ENCODE results near the gene SCRG1.

DNA sequence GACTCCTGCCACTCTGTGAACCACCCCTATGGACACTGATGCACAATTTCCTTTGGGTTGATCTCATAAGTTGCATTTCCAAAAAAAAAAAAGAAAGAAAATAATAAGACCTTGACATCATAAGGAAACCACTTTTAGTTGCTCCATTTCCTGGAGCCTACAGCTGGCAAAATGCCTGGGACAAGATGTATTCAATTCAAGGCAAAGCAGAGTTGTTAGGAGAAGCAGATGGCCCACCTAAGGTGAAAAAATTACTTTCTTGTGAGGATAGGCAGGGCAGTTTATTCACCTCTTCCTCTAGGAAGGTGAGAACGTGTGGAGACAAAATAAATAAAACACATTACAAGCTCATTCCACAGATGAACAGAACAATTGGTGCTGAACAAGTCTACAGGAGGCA, 14.1 kb upstream of the SCRG1 start:
- TF ChIP-seq, protein P1, sequence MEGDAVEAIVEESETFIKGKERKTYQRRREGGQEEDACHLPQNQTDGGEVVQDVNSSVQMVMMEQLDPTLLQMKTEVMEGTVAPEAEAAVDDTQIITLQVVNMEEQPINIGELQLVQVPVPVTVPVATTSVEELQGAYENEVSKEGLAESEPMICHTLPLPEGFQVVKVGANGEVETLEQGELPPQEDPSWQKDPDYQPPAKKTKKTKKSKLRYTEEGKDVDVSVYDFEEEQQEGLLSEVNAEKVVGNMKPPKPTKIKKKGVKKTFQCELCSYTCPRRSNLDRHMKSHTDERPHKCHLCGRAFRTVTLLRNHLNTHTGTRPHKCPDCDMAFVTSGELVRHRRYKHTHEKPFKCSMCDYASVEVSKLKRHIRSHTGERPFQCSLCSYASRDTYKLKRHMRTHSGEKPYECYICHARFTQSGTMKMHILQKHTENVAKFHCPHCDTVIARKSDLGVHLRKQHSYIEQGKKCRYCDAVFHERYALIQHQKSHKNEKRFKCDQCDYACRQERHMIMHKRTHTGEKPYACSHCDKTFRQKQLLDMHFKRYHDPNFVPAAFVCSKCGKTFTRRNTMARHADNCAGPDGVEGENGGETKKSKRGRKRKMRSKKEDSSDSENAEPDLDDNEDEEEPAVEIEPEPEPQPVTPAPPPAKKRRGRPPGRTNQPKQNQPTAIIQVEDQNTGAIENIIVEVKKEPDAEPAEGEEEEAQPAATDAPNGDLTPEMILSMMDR (conservative IDR thresholded peaks at IDR 0.05) = no peak
- no peak for TF ChIP-seq EZH2 (IDR thresholded peaks at IDR 0.05; ENCODE audit: low read depth)

Measured in PC-9 (cell line).